GM12878 (cell line): Measurements from ENCODE around the gene CD68. TPM values are rescaled to one million over a fixed set of nuclear protein-coding genes. Genes with fewer than 3 reads are reported as not detected.
A peak's percentile ranks its signal among the peaks of the same experiment; 100 is the strongest.

Experiments
- ATAC-seq: fragments of 200-7000 bp; cut with Tn5 transposase; 3 replicates; pipeline ENCODE4 v1.9.1; 2020; ENCODE audit warnings: mild to moderate bottlenecking, moderate library complexity
- BruUV-seq: library from RNA; stranded (reverse); fragments of 400-500 nt; replicated peaks from 2 replicates; lab custom pipeline; 2021; lab: Mats Ljungman, UMichigan
- CTCF ChIA-PET: fragments of 300-600 bp; sonication (Branson Sonifier 250); formaldehyde crosslinking; extraction: SDS; loops from one replicate; lab custom pipeline; 2021; ENCODE audit warnings: inconsistent platforms; lab: Yijun Ruan, JAX
- POLR2A ChIA-PET: fragments of 350-600 bp; formaldehyde crosslinking; extraction: SDS; loops from one replicate; lab custom pipeline; 2021; ENCODE audit warnings: inconsistent platforms; lab: Charles Lee
- RAD21 ChIA-PET: fragments of 300-600 bp; sonication (Branson Sonifier 250); formaldehyde crosslinking; loops from one replicate; lab custom pipeline; 2023; ENCODE audit warnings: antibody characterized with exemption; ENCODE audit not compliant: unreplicated experiment; lab: Charles Lee
- SMC1A ChIA-PET: fragments of 300-600 bp; sonication (Branson Sonifier 250); formaldehyde crosslinking; loops from one replicate; lab custom pipeline; 2023; ENCODE audit not compliant: unreplicated experiment, uncharacterized antibody; lab: Charles Lee
- DNase-seq: peaks from one replicate; pipeline ENCODE4 v3.0.0-alpha.2; 2011; ENCODE audit warnings: low read depth, low spot score
- FAIRE-seq: peaks from 3 replicates; lab custom pipeline; 2011; peaks lifted over from hg19 to GRCh38; lab: Jason Lieb, UNC
- H2AFZ ChIP-seq: 2 replicates; pipeline ENCODE4 v1.6.0; 2011; ENCODE audit warnings: low read depth, low read length, control low read depth; ENCODE audit not compliant: control insufficient read depth
- H3K27ac ChIP-seq: 2 replicates; pipeline ENCODE4 v1.5.1; 2011; ENCODE audit warnings: control low read depth; ENCODE audit not compliant: control insufficient read depth, insufficient read depth
- H3K27me3 ChIP-seq, 2 experiments: replicated peaks in 1 of 2; 2 replicates each; pipeline versions ENCODE4 v1.6.0 to v1.6.1; 2011; ENCODE audit warnings: low read length in 1 of 2; ENCODE audit not compliant: control insufficient read depth in 2 of 2, insufficient read depth in 2 of 2
- H3K36me3 ChIP-seq, 2 experiments: 2 replicates each; pipeline ENCODE4 v1.5.1; 2011; ENCODE audit warnings: low read length in 1 of 2; ENCODE audit not compliant: control insufficient read depth in 2 of 2, insufficient read depth in 2 of 2
- H3K4me1 ChIP-seq: 2 replicates; pipeline ENCODE4 v1.6.1; 2011; ENCODE audit warnings: mild to moderate bottlenecking, low read length, moderate library complexity, mixed read lengths; ENCODE audit not compliant: control insufficient read depth, insufficient read depth
- H3K4me2 ChIP-seq: 2 replicates; pipeline ENCODE4 v1.6.0; 2011; ENCODE audit warnings: control low read depth; ENCODE audit not compliant: control insufficient read depth, insufficient read depth
- H3K4me3 ChIP-seq: fragments of 200-600 bp; sonication (generic); 2 replicates; pipeline ENCODE4 v1.5.1; 2016
- H3K79me2 ChIP-seq: 2 replicates; pipeline ENCODE4 v1.6.0; 2011; ENCODE audit warnings: low read length; ENCODE audit not compliant: control insufficient read depth, insufficient read depth
- H3K9ac ChIP-seq: 2 replicates; pipeline ENCODE4 v1.8.0; 2011; ENCODE audit warnings: low read length, control low read depth, mixed read lengths; ENCODE audit not compliant: control insufficient read depth, insufficient read depth
- H3K9me3 ChIP-seq: replicated peaks from 3 replicates; pipeline ENCODE4 v1.5.1; 2011; ENCODE audit warnings: mild to moderate bottlenecking, low read length; ENCODE audit not compliant: control insufficient read depth, insufficient read depth
- H4K20me1 ChIP-seq: 2 replicates; pipeline ENCODE4 v1.6.0; 2011; ENCODE audit not compliant: control insufficient read depth, insufficient read depth
- BACH1 ChIP-seq: fragments of 450-650 bp; IDR thresholded peaks from 2 replicates; pipeline ENCODE4 v1.6.1; 2017; ENCODE audit warnings: mild to moderate bottlenecking, borderline replicate concordance
- BHLHE40 ChIP-seq, 2 experiments: fragments of 450-650 bp in 1 of 2; IDR thresholded peaks; 2 replicates each; pipeline ENCODE4 v1.6.1; 2011 to 2017; ENCODE audit warnings: low read depth in 2 of 2, borderline replicate concordance in 1 of 2, improper control_type of control experiment in 1 of 2, low read length in 1 of 2, mild to moderate bottlenecking in 1 of 2
- CREM ChIP-seq: IDR thresholded peaks from 2 replicates; pipeline ENCODE4 v1.6.1; 2014; ENCODE audit warnings: antibody characterized with exemption, low read depth
- EED ChIP-seq: sonication (generic); IDR thresholded peaks from 2 replicates; pipeline ENCODE4 v1.6.1; 2016; ENCODE audit warnings: antibody characterized with exemption, low read depth
- RAD21 ChIP-seq: IDR thresholded peaks from 2 replicates; pipeline ENCODE4 v1.6.1; 2011; ENCODE audit warnings: mild to moderate bottlenecking, low read depth, low read length, moderate library complexity; ENCODE audit not compliant: insufficient read depth
- SMARCA5 ChIP-seq: fragments of 450-650 bp; IDR thresholded peaks from 2 replicates; pipeline ENCODE4 v1.6.1; 2017; ENCODE audit warnings: mild to moderate bottlenecking
- SMC3 ChIP-seq: IDR thresholded peaks from 2 replicates; pipeline ENCODE4 v1.6.1; 2011; ENCODE audit warnings: low read length, improper control_type of control experiment, borderline replicate concordance
- WGBS: methylation state at CpG from one replicate; pipeline ENCODE4 v1.1.6; 2016; ENCODE audit warnings: low lambda C conversion rate; ENCODE audit not compliant: insufficient replicate concordance, insufficient coverage; ENCODE audit errors: missing lambda C conversion rate; 5-methylcytosine and 5-hydroxymethylcytosine counted together
- in situ Hi-C: fragments of 300-500 bp; cut with MboI; formaldehyde crosslinking; loops from 9 replicates; pipeline ENCODE4 v1.14.3; 2018; ENCODE audit warnings: mixed read lengths
- intact Hi-C: fragments of 100-400 bp; cut with micrococcal nuclease; formaldehyde crosslinking; loops from one replicate; pipeline ENCODE4 v1.14.2; 2022; ENCODE audit not compliant: unreplicated experiment
- polyA plus RNA-seq, 11 experiments: library from polyadenylated mRNA; depleted of rRNA in 4 of 11; unstranded in 6 of 11; stranded (reverse) in 5 of 11; fragments of >200 nt; fragmentation: Nextera tagmentation in 4 of 11; fragmentation: Illumina TruSeq in 1 of 11; extraction: Ambion mirVana in 4 of 11; extraction: Trizol in 1 of 11; gene quantifications; 1 replicate in 1 of 11; 2 replicates in 10 of 11; pipeline versions ENCODE4 v1.2.1 to v1.2.3, GENCODE V29; 2011 to 2016; ENCODE audit warnings: inconsistent platforms in 2 of 11, missing spikeins in 2 of 11, low read depth in 1 of 11
- total RNA-seq, 4 experiments: library from RNA; depleted of rRNA in 3 of 4; stranded (reverse); fragments of >200 nt in 3 of 4; fragmentation: Illumina TruSeq in 1 of 4; extraction: Trizol in 1 of 4; gene quantifications; 2 replicates each; pipeline versions ENCODE4 v1.2.1 to v1.2.3, GENCODE V29; 2013 to 2021
- TF ChIP-seq, protein P1 (sequence below), 3 experiments: IDR thresholded peaks in 2 of 3; conservative IDR thresholded peaks in 1 of 3; 2 replicates each; pipeline ENCODE4 v1.5.1; 2011; ENCODE audit warnings: low read depth in 3 of 3, low read length in 3 of 3, mild to moderate bottlenecking in 3 of 3, control low read depth in 2 of 3, moderate library complexity in 2 of 3, inconsistent platforms in 1 of 3, mixed read lengths in 1 of 3; ENCODE audit not compliant: control insufficient read depth in 2 of 3, insufficient read depth in 1 of 3; ENCODE audit errors: extremely low read depth in 1 of 3
- TF ChIP-seq, protein P2 (sequence below): IDR thresholded peaks from 2 replicates; pipeline ENCODE4 v1.6.1; 2011; ENCODE audit warnings: low read depth, low read length, improper control_type of control experiment, borderline replicate concordance
- TF ChIP-seq, protein P3 (sequence below): IDR thresholded peaks from 2 replicates; pipeline ENCODE4 v1.6.1; 2011; ENCODE audit warnings: mild to moderate bottlenecking, low read depth, low read length, moderate library complexity; ENCODE audit not compliant: insufficient replicate concordance
- TF ChIP-seq, protein P4 (sequence below): IDR thresholded peaks from 2 replicates; pipeline ENCODE4 v1.6.1; 2012; ENCODE audit warnings: low read depth, low read length, improper control_type of control experiment

CD68 gene
- total and polyA plus RNA-seq, 10 of the 15 experiments (the other 5 are each of a cell fraction or from before 2014, with no cell fraction given) = 2.6 to 6.9 (median 3.8) TPM

DNA sequence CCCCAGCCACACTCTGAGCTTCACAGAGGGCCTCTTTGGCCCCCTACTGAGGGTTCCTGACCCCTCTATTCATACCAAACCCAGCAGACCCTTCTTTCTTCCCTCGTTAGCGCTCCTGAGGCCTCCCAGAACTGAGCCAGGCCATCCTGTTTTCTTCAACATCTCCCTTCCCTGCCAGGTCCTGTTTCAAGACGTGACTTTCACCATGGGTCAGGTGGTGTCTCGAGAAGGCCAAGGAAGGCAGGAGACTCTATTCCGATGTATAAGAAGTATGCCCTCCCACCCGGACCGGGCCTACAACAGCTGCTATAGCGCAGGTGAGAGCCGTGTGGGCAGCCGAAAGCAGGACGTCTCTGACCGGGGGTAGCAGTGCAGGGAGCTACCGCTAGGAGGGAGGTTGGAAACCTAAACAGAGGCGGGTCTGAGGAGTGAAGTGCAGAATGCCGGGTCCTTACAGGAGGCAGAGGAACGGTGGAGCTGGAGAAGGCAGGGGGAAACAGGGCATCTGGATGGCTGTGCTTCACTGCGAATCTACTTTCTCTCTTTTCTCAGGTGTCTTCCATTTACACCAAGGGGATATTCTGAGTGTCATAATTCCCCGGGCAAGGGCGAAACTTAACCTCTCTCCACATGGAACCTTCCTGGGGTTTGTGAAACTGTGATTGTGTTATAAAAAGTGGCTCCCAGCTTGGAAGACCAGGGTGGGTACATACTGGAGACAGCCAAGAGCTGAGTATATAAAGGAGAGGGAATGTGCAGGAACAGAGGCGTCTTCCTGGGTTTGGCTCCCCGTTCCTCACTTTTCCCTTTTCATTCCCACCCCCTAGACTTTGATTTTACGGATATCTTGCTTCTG, 19.0 kb upstream of the CD68 start:
- WGBS = 19% methylated on average over 22 of the region's 22 CpGs
- H3K9ac ChIP-seq = peak overlapping the region; percentile 18; the same call in 1 of the 2 replicates
- BruUV-seq = no TSS peak
- TF ChIP-seq, protein P1, sequence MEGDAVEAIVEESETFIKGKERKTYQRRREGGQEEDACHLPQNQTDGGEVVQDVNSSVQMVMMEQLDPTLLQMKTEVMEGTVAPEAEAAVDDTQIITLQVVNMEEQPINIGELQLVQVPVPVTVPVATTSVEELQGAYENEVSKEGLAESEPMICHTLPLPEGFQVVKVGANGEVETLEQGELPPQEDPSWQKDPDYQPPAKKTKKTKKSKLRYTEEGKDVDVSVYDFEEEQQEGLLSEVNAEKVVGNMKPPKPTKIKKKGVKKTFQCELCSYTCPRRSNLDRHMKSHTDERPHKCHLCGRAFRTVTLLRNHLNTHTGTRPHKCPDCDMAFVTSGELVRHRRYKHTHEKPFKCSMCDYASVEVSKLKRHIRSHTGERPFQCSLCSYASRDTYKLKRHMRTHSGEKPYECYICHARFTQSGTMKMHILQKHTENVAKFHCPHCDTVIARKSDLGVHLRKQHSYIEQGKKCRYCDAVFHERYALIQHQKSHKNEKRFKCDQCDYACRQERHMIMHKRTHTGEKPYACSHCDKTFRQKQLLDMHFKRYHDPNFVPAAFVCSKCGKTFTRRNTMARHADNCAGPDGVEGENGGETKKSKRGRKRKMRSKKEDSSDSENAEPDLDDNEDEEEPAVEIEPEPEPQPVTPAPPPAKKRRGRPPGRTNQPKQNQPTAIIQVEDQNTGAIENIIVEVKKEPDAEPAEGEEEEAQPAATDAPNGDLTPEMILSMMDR (IDR thresholded peaks at IDR 0.05 in 2 of 3, conservative IDR thresholded peaks at IDR 0.05 in 1 of 3; ENCODE audit: control insufficient read depth in 2 of 3, extremely low read depth in 1 of 3, insufficient read depth in 1 of 3, low read depth in 3 of 3, low read length in 3 of 3) = peak; percentile 68 to 93 (median 83)
- TF ChIP-seq RAD21 = peak; percentile 33
- TF ChIP-seq, protein P2, sequence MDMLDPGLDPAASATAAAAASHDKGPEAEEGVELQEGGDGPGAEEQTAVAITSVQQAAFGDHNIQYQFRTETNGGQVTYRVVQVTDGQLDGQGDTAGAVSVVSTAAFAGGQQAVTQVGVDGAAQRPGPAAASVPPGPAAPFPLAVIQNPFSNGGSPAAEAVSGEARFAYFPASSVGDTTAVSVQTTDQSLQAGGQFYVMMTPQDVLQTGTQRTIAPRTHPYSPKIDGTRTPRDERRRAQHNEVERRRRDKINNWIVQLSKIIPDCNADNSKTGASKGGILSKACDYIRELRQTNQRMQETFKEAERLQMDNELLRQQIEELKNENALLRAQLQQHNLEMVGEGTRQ = no peak
- peak; percentile 24; the same call in 1 of the 2 replicates for TF ChIP-seq CREM
- TF ChIP-seq SMARCA5 = peak; percentile 70; the same call in 1 of the 2 replicates
- TF ChIP-seq, protein P3, sequence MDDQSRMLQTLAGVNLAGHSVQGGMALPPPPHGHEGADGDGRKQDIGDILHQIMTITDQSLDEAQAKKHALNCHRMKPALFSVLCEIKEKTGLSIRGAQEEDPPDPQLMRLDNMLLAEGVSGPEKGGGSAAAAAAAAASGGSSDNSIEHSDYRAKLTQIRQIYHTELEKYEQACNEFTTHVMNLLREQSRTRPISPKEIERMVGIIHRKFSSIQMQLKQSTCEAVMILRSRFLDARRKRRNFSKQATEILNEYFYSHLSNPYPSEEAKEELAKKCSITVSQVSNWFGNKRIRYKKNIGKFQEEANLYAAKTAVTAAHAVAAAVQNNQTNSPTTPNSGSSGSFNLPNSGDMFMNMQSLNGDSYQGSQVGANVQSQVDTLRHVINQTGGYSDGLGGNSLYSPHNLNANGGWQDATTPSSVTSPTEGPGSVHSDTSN = no peak
- TF ChIP-seq BHLHE40 (IDR thresholded peaks at IDR 0.05; ENCODE audit: borderline replicate concordance in 1 of 2, low read depth in 2 of 2, low read length in 1 of 2) = peak in 1 of 2 experiments; percentile 22; a peak in 1 of 4 replicates
- TF ChIP-seq EED = peak; percentile 35; the same call in 1 of the 2 replicates
- peak; percentile 42; the same call in 1 of the 2 replicates for TF ChIP-seq SMC3
- TF ChIP-seq BACH1 = no peak; the same call in 1 of the 2 replicates
- TF ChIP-seq, protein P4, sequence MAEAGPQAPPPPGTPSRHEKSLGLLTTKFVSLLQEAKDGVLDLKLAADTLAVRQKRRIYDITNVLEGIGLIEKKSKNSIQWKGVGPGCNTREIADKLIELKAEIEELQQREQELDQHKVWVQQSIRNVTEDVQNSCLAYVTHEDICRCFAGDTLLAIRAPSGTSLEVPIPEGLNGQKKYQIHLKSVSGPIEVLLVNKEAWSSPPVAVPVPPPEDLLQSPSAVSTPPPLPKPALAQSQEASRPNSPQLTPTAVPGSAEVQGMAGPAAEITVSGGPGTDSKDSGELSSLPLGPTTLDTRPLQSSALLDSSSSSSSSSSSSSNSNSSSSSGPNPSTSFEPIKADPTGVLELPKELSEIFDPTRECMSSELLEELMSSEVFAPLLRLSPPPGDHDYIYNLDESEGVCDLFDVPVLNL = 0 out of 2 replicates have a peak, but pooled peaks have one; percentile 17

More for the DNA sequence above, 19.0 kb upstream of the CD68 start:
- Histone ChIP-seq H3K27me3 (no peaks in the 10 kb centered on the region), H3K27ac (0 out of 2 replicates have a peak overlapping the region, but pooled peaks have one; percentile 2), H3K4me1 (peaks cover 37% of the 10 kb centered on the region), H3K36me3 (peaks cover 7 to 10% of the 10 kb centered on the region in 2 experiments; a peak in 3 of 4 replicates), H3K4me3 (peak overlapping the region; percentile 92; the same call in 1 of the 2 replicates), H2AFZ (peak overlapping the region; percentile 52), H3K79me2 (peaks cover 32% of the 10 kb centered on the region), H3K4me2 (peak overlapping the region; percentile 92), H4K20me1 (no peaks in the 10 kb centered on the region), H3K9me3 (no peaks in the 10 kb centered on the region)
- ChIA-PET RAD21 (interaction anchor here (0.6 to 4.9 kb wide), 33 partner anchors 8 to 279 kb away, joined by 3 to 84 read pairs (median 5); partner anchors contain the start of genes ACAP1, CD68, CHRNB1 and FGF11), POLR2A (interaction anchor here (0.5 to 4.2 kb wide), 20 partner anchors 8 to 231 kb away, joined by 3 to 36 read pairs (median 4); partner anchors contain the start of genes CD68, NEURL4, POLR2A and TMEM102), SMC1A (interaction anchor here (0.8 to 4.9 kb wide), 36 partner anchors 8 to 252 kb away, joined by 3 to 67 read pairs (median 5); partner anchors contain the start of genes CD68, TMEM102, TMEM95 and TNFSF12), CTCF (interaction anchor here (0.6 to 6.2 kb wide), 49 partner anchors 8 to 282 kb away, joined by 3 to 192 read pairs (median 6); partner anchors contain the start of genes ACAP1, CD68, CHRNB1 and FGF11)
- ATAC-seq = peak; percentile 73
- in situ Hi-C loops = loop anchor here (25.0 kb wide), 1 partner anchor 523 kb away; the partner anchor contains the start of genes SLC16A11 and SLC16A13
- no peak for DNase-seq
- intact Hi-C loops = loop anchor here (1.0 to 5.0 kb wide), 6 partner anchors 12 to 204 kb away; partner anchors contain the start of genes FGF11 and TMEM102
- peak; percentile 81 for FAIRE-seq
